Activated naive CD8-positive, alpha-beta T cell treated with anti-CD3 and anti-CD28 coated beads, Interleukin-2, amount 10 ng/mL, durations not matched to agents 7 days and 5 days (primary cell): ENCODE measurements around the gene TNIK. TPM values are rescaled to one million over a fixed set of nuclear protein-coding genes. Genes with fewer than 3 reads are reported as not detected.

Source experiments
- ATAC-seq: fragments of 150-1000 bp; cut with Tn5 transposase; one replicate; pipeline ENCODE4 v1.10.0; 2021; ENCODE audit warnings: low read depth, moderate library complexity
- POLR2A ChIA-PET: fragments of 350-600 bp; sonication (Branson Sonifier 250); formaldehyde crosslinking; loops from one replicate; lab custom pipeline; 2021; ENCODE audit warnings: antibody characterized with exemption; lab: Charles Lee
- DNase-seq: peaks from one replicate; pipeline ENCODE4 v3.0.0; 2021
- H3K27ac Mint-ChIP-seq: one replicate; pipeline ENCODE4 v1.8.0; 2022; ENCODE audit warnings: mild to moderate bottlenecking, mixed read lengths
- H3K27me3 Mint-ChIP-seq: one replicate; pipeline ENCODE4 v1.8.0; 2022; ENCODE audit warnings: mild to moderate bottlenecking, moderate library complexity, mixed read lengths
- H3K36me3 Mint-ChIP-seq: one replicate; pipeline ENCODE4 v1.8.0; 2021; ENCODE audit warnings: mild to moderate bottlenecking, mixed read lengths
- H3K4me1 Mint-ChIP-seq: one replicate; pipeline ENCODE4 v1.8.0; 2021; ENCODE audit warnings: mixed read lengths
- H3K4me3 Mint-ChIP-seq: one replicate; pipeline ENCODE4 v1.8.0; 2022; ENCODE audit warnings: mild to moderate bottlenecking, moderate library complexity, mixed read lengths
- H3K9me3 Mint-ChIP-seq: one replicate; pipeline ENCODE4 v1.8.0; 2021; ENCODE audit warnings: mixed read lengths
- total RNA-seq, 2 experiments: library from RNA; stranded (reverse); gene quantifications; one replicate each; pipeline ENCODE4 v1.2.3, GENCODE V29; 2021

TNIK gene
- total RNA-seq, 2 experiments from 2014 or later: 47.6 to 52.7 TPM

DNA sequence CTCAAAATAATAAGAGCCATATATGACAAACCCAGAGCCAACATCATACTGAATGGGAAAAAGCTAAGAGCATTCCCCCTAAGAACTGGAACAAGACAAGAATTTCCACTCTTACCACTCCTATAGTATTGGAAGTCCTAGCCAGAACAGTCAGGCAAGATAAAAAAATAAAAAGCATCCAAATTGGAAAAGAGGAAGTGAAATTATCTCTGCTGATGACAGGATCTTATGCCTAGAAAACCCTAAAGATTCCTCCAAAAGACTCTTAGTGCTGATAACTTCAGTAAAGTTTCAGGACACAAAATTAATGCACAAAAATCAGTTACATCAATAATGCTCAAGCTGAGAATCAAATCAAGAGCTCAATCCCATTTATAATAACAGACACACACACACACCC, 387.8 kb downstream of the TNIK start:
- DNase-seq: no peak
- Mint-ChIP-seq H3K27me3 (no peaks in the 10 kb centered on the region), H3K36me3 (peaks cover 45% of the 10 kb centered on the region), H3K27ac (no peak overlapping the region), H3K9me3 (peaks cover 1% of the 10 kb centered on the region), H3K4me3 (no peak overlapping the region), H3K4me1 (no peaks in the 10 kb centered on the region)
- POLR2A ChIA-PET: no interaction called here
- ATAC-seq: no peak

GRCh38 chr3:171068658-171069057, 391.5 kb downstream of the TNIK start:
- POLR2A ChIA-PET: no interaction called here
- H3K36me3 Mint-ChIP-seq: peaks cover 65% of the 10 kb centered on the region
- H3K27ac Mint-ChIP-seq: no peak overlapping the region
- ATAC-seq (no peak), DNase-seq (no peak)
- H3K27me3 Mint-ChIP-seq: no peaks in the 10 kb centered on the region
- H3K4me3 Mint-ChIP-seq: no peak overlapping the region
- no peaks in the 10 kb centered on the region for H3K4me1 Mint-ChIP-seq
- H3K9me3 Mint-ChIP-seq: peaks cover 1% of the 10 kb centered on the region

- Mint-ChIP-seq H3K4me1 (no peaks in the 10 kb centered on the region), H3K27me3 (no peaks in the 10 kb centered on the region), H3K27ac (no peak overlapping the region), H3K9me3 (peaks cover 1% of the 10 kb centered on the region), H3K4me3 (no peak overlapping the region), H3K36me3 (peaks cover 56% of the 10 kb centered on the region)
- DNase-seq (no peak), ATAC-seq (no peak)
- POLR2A ChIA-PET: no interaction called here
Measured at GRCh38 chr3:171066206-171066605, 394.0 kb downstream of the TNIK start.

- Mint-ChIP-seq H3K4me1 (no peaks in the 10 kb centered on the region), H3K36me3 (peaks cover 56% of the 10 kb centered on the region), H3K4me3 (no peak overlapping the region), H3K9me3 (peaks cover 1% of the 10 kb centered on the region), H3K27ac (no peak overlapping the region), H3K27me3 (no peaks in the 10 kb centered on the region)
- POLR2A ChIA-PET: no interaction called here
- no peak for ATAC-seq
- DNase-seq: no peak
Measured at GRCh38 chr3:171065732-171066131, 394.5 kb downstream of the TNIK start.

GRCh38 chr3:171064461-171064860, 395.7 kb downstream of the TNIK start:
- Mint-ChIP-seq H3K4me1 (no peaks in the 10 kb centered on the region), H3K4me3 (no peak overlapping the region), H3K27ac (no peak overlapping the region), H3K27me3 (no peaks in the 10 kb centered on the region), H3K9me3 (no peaks in the 10 kb centered on the region), H3K36me3 (peaks cover 45% of the 10 kb centered on the region)
- DNase-seq (no peak), ATAC-seq (no peak)
- POLR2A ChIA-PET: no interaction called here

- ATAC-seq (no peak), DNase-seq (no peak)
- Mint-ChIP-seq H3K9me3 (no peaks in the 10 kb centered on the region), H3K27me3 (no peaks in the 10 kb centered on the region), H3K4me3 (no peak overlapping the region), H3K36me3 (peaks cover 31% of the 10 kb centered on the region), H3K27ac (no peak overlapping the region), H3K4me1 (no peaks in the 10 kb centered on the region)
- POLR2A ChIA-PET: no interaction called here
Measured at GRCh38 chr3:171061749-171062148, 398.5 kb downstream of the TNIK start.

DNA sequence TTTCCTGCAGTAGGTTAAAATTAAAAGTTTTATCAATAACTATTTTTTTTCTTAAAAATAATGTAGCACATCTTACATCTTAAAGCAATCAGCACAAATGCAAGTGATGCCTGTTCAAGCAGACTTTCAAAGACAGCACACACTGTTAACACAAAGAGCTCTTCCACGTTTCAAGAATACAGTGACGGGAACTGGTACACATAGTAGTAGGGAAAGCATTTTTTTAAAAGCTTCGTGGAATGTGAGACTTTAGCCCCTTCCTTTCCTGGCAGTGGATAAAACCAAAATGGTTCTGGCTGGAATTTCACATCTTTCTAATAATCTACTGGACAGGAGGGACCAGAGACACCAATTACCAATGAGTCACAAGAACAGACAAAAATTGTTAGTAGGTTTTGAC, 400.2 kb downstream of the TNIK start:
- no peak for ATAC-seq
- POLR2A ChIA-PET: no interaction called here
- Mint-ChIP-seq H3K9me3 (no peaks in the 10 kb centered on the region), H3K27me3 (no peaks in the 10 kb centered on the region), H3K36me3 (peaks cover 17% of the 10 kb centered on the region), H3K27ac (no peak overlapping the region), H3K4me1 (no peaks in the 10 kb centered on the region), H3K4me3 (no peak overlapping the region)
- no peak for DNase-seq

GRCh38 chr3:171058873-171059603, 401.2 kb downstream of the TNIK start:
- H3K27me3 Mint-ChIP-seq: no peaks in the 10 kb centered on the region
- no peaks in the 10 kb centered on the region for H3K9me3 Mint-ChIP-seq
- POLR2A ChIA-PET: no interaction called here
- no peak overlapping the region for H3K27ac Mint-ChIP-seq
- H3K4me1 Mint-ChIP-seq: no peaks in the 10 kb centered on the region
- ATAC-seq: no peak
- no peak for DNase-seq
- H3K36me3 Mint-ChIP-seq: peaks cover 12% of the 10 kb centered on the region
- no peak overlapping the region for H3K4me3 Mint-ChIP-seq

DNA sequence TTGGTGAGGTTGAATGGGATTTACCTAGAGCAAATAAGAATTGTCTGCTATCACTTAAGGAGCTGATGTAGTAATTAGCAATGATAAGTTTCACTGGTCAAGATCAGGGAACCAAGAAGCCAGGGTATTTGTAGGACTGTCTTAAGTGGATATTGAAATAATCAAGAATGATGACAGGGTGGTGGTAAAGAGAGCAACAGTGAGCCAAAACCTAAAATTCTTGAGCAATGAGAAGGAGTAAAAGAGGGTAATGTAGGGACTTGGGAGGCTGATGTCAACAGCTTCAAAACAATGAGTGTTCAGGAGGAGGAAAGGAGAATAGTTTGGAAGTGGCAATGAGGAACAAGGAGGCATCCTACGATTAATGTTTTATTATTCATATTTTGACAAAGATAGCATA, 402.1 kb downstream of the TNIK start:
- no peaks in the 10 kb centered on the region for H3K9me3 Mint-ChIP-seq
- no peak for ATAC-seq
- H3K4me3 Mint-ChIP-seq: no peak overlapping the region
- peaks cover 4% of the 10 kb centered on the region for H3K36me3 Mint-ChIP-seq
- H3K27me3 Mint-ChIP-seq: peaks cover 4% of the 10 kb centered on the region
- H3K4me1 Mint-ChIP-seq: no peaks in the 10 kb centered on the region
- DNase-seq: no peak
- H3K27ac Mint-ChIP-seq: no peak overlapping the region
- POLR2A ChIA-PET: no interaction called here

DNA sequence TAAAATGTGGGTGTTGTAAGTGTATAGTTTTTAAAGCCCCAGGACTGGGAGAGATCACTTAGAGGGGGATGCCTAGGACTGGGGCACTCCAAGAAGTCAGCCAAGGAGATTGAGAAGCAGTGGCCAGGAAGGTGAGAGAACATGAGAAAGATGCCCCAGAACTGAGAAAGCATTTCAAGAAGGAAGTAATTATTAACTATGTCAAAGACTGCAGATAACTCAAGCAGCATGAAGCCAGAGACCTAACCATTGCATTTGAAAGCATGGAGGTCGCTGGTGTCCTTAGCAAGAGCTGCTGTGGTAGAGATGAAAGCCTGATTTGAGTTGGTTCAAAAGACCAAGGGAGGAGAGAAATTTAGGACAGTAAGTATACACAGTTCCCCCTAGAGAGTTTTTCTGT, 403.1 kb downstream of the TNIK start:
- H3K36me3 Mint-ChIP-seq: peaks cover under 1% of the 10 kb centered on the region
- H3K9me3 Mint-ChIP-seq: no peaks in the 10 kb centered on the region
- DNase-seq (no peak), ATAC-seq (no peak)
- no peaks in the 10 kb centered on the region for H3K4me1 Mint-ChIP-seq
- POLR2A ChIA-PET: no interaction called here
- no peak overlapping the region for H3K27ac Mint-ChIP-seq
- H3K4me3 Mint-ChIP-seq: no peak overlapping the region
- peaks cover 9% of the 10 kb centered on the region for H3K27me3 Mint-ChIP-seq

GRCh38 chr3:171056528-171056927, 403.7 kb downstream of the TNIK start:
- ATAC-seq (no peak), DNase-seq (no peak)
- H3K27me3 Mint-ChIP-seq: peaks cover 12% of the 10 kb centered on the region
- no peaks in the 10 kb centered on the region for H3K4me1 Mint-ChIP-seq
- H3K27ac Mint-ChIP-seq: no peak overlapping the region
- H3K4me3 Mint-ChIP-seq: no peak overlapping the region
- POLR2A ChIA-PET: no interaction called here
- no peaks in the 10 kb centered on the region for H3K36me3 Mint-ChIP-seq
- no peaks in the 10 kb centered on the region for H3K9me3 Mint-ChIP-seq

DNA sequence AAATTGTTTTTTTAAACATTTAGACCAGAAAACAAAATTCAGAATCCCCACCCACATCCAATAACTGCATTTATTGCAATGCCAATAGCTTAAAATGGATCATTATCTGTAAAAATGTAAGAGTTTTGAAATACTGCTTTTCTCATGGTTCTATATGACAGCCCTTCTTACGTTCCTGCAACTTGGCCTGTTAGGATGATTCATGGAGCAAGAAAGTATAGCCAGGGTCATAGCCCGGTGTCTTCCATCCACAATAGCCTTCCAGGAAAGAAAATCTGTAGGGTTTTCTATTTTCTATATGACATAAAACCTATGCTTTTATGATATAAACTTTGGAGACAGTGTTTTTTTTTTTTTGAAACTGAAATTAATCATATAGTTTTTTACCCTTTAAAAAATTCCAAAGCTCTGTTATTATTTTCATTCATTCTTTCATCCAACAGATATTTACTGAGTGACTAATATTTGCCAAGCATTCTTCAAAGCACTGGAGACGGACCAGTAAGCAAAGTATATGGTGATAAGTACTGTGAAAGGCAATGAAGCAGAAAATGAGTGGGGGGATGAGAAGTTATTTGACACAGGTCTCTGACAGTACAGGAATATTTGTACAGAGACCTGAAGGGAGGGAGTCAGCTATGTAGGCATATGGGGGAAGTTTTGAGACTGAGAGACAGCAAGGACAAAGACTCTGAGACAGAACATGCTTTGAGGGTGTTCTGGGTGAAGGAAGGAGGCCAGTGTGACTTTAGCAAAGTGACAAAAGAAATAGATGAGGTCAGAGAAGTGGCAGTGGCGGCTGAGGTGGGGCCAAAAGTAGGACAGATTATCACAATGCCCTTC, 404.6 kb downstream of the TNIK start:
- Mint-ChIP-seq H3K9me3 (no peaks in the 10 kb centered on the region), H3K36me3 (no peaks in the 10 kb centered on the region), H3K27me3 (peaks cover 17% of the 10 kb centered on the region), H3K27ac (no peak overlapping the region), H3K4me1 (no peaks in the 10 kb centered on the region), H3K4me3 (no peak overlapping the region)
- no peak for ATAC-seq
- DNase-seq: no peak
- POLR2A ChIA-PET: no interaction called here

DNA sequence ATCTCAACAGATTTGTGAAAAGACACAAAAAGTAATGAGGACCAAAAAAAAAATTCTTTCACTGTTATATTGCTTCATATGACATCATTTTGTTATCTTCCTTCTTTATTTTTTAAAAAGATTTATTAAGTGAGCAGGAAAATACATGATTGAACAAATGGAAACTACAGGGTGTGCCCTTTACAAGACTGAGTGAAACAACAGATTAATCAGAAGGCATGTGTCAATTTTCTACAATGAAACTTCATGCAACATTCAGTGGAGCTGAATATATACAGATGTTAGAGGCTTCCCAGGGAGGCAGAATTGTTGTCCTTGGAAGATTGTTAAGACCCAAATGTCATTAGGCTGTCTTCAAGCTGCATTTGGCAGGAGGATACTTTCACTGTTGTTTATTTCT, 405.3 kb downstream of the TNIK start:
- POLR2A ChIA-PET: no interaction called here
- Mint-ChIP-seq H3K27me3 (peaks cover 17% of the 10 kb centered on the region), H3K36me3 (no peaks in the 10 kb centered on the region), H3K9me3 (no peaks in the 10 kb centered on the region), H3K4me3 (no peak overlapping the region), H3K27ac (no peak overlapping the region), H3K4me1 (no peaks in the 10 kb centered on the region)
- no peak for DNase-seq
- ATAC-seq: no peak

- ATAC-seq (no peak), DNase-seq (no peak)
- no peak overlapping the region for H3K4me3 Mint-ChIP-seq
- no peaks in the 10 kb centered on the region for H3K9me3 Mint-ChIP-seq
- H3K27me3 Mint-ChIP-seq: peaks cover 17% of the 10 kb centered on the region
- no peaks in the 10 kb centered on the region for H3K4me1 Mint-ChIP-seq
- H3K36me3 Mint-ChIP-seq: no peaks in the 10 kb centered on the region
- POLR2A ChIA-PET: interaction anchor here (0.6 kb wide), 1 partner anchor 1539 kb away, joined by 5 read pairs; no protein-coding TSS in a partner anchor
- H3K27ac Mint-ChIP-seq: no peak overlapping the region
Measured at GRCh38 chr3:171054231-171054630, 406.0 kb downstream of the TNIK start.
